ENCODE measurements around the gene TRMT44.
"Not testable (repeated sequence)": the region's sequence is repeated elsewhere in the genome, so short reads cannot be mapped to it uniquely, and the experiment has no call there.

The TRMT44 gene

DNA sequence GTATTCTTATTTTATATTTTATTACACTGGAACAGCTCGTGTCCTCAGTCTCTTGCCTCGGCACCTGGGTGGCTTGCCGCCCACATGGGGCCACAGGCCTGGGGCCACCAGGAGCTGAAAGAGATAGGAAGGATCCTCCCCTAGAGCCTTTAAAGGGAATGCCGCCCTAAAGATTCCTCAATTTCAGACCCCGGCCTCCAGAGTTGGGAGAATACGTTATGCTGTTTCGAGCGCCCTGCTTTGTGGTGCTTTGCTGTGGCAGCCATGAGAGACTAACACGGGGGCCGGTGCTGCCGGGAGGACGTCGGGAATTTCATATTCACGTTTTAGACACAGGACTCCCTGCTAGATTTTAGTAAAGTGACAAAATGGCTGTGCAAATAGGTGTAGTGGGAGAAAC is 33.3 kb upstream of the TRMT44 start:
- DNase-seq (ENCODE audit: low read depth) = no peak

- no peak for DNase-seq (ENCODE audit: low read depth)
These were observed 32.8 kb upstream of the TRMT44 start for GRCh38 chr4:8407756-8408155.

DNA sequence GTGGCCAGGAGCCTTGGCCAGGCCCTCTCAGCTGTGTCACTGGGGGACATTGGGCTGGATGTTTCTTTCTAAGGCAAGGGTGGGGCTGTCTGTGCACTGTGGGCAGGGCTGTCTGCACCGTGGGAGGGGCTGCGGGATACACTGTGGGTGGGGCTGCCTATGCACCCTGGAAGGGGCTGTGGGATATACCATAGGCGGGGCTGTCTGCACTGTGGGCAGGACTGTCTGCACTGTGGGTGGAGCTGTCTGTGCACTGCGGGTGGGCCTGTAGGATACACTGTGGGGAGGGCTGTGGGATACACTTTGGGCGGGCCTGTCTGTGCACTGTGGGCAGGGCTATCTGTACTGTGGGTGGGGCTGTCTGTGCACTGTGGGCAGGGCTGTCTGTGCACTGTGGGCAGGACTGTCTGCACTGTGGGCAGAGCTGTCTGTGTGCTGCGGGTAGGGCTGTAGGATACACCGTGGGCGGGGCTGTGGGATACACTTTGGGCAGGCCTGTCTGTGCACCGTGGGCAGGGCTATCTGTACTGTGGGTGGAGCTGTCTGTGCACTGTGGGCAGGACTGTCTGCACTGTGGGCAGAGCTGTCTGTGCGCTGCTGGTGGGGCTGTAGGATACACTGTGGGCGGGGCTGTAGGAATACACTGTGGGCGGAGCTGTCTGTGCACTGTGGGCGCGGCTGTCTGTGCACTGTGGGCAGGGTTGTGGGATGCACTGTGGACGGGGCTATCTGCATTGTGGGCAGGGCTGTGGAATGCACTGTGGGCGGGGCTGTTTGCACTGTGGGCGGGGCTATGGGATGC is 31.1 kb upstream of the TRMT44 start:
- DNase-seq (ENCODE audit: low read depth) = peak; percentile 86

GRCh38 chr4:8410066-8410625 is 30.4 kb upstream of the TRMT44 start:
- DNase-seq (ENCODE audit: low read depth) = no peak

- peak; percentile 49 for DNase-seq (ENCODE audit: low read depth)
These were observed 29.8 kb upstream of the TRMT44 start for GRCh38 chr4:8410641-8411271.

DNA sequence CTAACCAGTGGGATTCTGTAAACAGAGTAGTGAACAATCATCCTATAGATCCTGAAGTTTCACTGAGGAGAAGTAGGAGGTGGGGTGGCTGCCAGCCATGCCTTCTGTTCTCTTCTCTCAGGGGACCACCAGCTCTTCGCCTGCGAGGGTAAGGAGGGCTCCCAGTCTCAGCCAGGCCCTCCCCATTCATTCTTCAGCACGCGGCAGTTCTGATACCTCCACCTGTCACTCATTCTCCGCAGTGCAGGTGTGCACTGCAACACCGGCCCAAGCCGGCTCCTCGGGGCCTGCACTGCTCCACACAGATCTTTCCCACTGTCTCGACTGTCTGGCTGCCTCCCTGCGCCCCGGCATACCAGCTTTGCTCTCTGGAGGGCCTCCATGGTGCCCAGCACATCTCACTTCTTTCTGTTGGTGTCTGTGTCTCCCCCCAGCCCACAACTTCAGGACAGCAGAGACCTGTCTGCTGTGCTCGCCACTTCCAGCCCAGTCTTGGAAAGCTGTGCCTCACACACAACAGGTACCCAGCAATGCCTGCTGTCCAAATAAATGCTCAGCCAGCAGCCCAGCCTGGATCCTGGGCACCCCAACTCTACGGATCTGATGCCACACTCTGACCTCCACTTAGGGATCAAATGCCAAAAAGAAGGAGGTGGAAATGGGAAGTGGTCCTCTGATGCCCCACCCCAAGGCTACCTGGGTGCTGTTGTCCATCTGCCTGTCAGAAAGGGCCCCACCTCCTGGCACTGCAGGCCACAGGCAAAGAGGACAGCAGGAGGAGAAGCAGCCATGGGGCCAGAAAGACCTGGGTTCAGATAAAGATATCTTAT is 29.0 kb upstream of the TRMT44 start:
- no peak for DNase-seq (ENCODE audit: low read depth)

DNA sequence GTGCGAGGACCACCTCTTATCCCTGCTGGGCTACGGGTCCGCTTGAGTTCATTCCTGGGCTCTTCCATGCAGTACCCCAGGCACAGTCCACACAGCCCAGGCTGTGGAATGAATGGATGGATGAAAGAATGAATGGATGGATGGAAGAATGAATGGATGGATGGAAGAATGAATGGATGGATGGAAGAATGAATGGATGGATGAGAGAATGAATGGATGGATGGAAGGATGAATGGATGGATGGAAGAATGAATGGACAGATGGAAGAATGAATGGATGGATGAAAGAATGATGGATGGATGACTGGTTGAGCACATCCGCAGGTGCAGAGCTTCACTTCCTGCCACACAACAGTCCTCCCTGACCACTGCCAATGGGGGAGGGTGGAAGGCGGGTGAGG is 28.3 kb upstream of the TRMT44 start:
- no peak for DNase-seq (ENCODE audit: low read depth)

DNA sequence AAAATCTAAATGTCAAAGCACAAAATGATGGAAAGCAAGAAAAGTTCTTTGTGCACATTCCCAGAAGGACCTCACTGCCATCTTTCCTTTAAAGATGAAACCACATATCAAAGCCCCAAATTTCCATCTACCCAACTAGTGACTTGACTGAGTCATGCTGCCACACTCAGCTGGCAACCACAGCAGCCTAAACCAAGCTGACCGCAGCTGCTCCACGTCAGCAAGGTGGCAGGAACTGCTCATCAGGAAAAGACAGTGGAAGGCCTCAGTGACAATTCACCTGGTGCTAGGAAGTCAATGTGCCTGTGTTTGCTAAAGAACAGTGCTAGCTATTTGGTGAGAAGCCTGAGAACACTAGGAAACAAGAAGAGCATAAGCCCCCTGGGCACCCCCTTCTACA is 26.2 kb upstream of the TRMT44 start:
- DNase-seq (ENCODE audit: low read depth) = no peak

GRCh38 chr4:8417071-8417614 is 23.4 kb upstream of the TRMT44 start:
- DNase-seq (ENCODE audit: low read depth) = no peak

DNA sequence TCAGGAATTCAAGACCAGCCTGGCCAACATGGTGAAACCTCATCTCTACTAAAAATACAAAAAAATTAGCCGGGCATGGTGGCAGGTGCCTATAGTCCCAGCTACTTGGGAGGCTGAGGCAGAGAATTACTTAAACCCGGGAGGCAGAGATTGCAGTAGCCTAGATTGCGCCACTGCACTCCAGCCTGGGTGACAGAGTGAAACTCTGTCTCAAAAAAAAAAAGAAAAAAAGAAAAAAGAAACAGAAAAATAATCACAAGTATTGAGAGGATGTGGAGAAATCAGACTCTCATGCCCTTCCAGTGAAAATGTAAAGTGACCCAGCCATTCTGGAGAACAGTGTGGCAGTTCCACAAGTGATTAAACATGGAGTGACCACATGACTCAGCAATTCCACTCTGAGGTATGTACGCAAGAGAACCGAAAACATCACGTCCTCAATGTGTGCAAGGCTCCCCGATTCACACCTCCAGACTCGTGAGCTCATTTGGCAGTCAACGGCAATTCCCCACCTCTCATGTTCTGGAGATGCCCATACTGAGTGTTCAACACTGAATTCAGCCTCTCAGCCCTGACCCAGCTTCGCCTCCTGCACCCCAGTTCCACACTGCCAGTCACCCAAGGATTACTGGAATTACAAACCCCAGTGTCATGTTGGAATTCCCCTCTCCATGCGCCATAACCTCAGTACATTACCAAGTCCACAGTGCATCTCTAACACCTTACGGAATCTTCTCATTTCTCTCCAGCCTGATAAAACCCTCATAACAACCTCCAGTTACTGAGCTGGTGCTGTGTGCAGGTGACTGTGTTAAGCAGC is 21.1 kb upstream of the TRMT44 start:
- DNase-seq (ENCODE audit: low read depth) = no peak

- DNase-seq (ENCODE audit: low read depth) = not testable (repeated sequence)
These were observed 20.4 kb upstream of the TRMT44 start for GRCh38 chr4:8420151-8420550.

DNA sequence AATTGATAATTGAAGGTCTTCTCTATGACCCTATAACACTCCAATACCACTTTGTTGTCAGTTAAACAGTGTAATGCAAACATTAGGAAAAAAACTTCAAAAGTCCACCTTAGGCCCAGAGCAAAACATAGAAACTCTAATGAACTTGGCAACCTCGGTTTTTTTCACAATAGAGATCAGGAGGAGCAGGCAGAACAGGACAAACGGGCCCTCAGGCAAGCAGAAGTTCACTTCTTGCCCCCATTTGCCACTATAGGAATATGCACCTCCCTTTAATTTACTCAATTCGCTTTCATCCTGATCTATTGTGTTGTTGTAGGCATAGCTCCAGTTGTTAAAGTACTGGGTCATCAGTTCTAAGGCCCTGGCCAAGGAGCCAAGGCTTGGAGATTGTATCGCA is 18.2 kb upstream of the TRMT44 start:
- DNase-seq (ENCODE audit: low read depth) = no peak

DNA sequence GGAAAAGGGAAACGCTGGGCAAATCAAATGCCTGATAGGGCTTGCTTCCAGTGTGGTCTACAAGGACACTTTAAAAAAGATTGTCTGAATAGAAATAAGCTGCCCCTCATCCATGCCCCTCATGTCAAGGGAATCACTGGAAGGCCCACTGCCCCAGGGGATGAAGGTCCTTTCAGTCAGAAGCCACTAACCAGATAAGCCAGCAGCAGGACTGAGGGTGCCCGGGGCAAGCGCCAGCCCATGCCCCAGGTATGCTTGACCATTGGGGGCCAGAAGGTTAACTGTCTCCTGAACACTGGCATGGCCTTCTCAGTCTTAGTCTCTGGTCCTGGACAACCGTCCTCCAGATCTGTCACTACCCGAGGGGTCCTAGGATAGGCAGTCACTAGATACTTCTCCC is 17.8 kb upstream of the TRMT44 start:
- DNase-seq (ENCODE audit: low read depth) = no peak

GRCh38 chr4:8427262-8427661 is 13.3 kb upstream of the TRMT44 start:
- no peak for DNase-seq (ENCODE audit: low read depth)

DNA sequence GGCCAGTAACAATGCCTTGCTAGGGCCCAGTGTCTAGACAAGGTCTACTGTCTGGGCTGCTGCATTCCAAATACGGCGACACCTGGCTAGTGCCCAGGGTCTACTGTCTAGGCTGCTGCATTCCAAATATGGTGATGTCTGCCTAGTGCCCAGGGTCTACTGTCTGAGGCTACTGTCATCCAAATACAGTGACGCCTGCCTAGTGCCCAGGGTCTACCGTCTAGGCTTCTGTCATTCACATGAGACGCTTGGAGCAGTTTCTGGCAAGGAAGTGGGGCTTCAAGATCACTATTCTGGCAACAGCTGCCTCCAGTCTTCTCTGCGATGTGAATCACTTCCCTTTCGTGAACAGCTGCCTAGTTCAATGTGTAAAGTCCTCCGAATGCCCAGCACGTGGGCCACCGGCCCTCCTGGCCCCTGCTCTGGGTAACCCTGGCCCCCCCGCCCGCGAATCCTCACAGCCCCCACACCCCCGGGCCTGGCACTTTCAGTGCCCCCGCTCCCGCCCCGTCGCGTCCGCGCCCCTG is 12.8 kb upstream of the TRMT44 start:
- no peak for DNase-seq (ENCODE audit: low read depth)

DNA sequence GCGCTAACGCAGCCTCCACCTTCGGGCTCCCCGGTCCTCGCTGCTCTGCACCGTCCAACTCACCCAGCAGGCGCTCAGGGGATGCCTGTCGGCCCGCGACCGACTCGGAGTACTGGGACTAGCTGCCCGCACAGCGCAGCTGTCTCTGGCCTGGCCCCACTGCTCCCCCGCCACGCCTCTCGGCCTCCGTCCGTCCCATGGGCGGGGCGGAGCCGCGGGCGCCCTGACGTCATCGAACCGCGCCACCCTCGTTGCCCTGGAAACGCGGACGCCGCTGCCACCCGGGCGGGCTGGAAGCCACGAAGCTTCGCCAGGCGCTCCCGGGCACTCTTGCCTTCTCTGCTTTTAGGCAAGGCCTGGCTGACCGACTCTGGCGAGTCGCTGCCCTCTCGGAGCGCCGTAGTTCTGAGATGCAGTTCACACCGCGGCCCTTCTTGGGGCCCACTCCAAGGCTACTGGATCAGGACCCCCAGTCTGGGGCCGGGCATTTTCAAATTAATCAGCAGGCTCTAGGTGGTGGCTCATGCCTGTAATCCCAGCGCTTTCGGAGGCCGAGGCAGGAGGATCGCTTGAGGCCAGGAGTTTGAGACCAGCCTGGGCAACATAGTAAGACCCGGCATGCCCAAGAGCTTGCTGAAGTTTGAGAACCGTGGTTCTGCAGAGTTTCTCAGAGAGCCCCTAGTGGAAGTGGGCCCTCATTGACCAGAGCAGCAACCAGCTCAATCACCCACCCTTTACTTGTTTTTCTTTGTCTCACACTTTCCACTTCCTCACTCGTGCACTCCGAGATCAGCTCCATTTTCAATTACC is 12.1 kb upstream of the TRMT44 start:
- no peak for DNase-seq (ENCODE audit: low read depth)

GRCh38 chr4:8431553-8431952 is 9.0 kb upstream of the TRMT44 start:
- no peak for DNase-seq (ENCODE audit: low read depth)

DNA sequence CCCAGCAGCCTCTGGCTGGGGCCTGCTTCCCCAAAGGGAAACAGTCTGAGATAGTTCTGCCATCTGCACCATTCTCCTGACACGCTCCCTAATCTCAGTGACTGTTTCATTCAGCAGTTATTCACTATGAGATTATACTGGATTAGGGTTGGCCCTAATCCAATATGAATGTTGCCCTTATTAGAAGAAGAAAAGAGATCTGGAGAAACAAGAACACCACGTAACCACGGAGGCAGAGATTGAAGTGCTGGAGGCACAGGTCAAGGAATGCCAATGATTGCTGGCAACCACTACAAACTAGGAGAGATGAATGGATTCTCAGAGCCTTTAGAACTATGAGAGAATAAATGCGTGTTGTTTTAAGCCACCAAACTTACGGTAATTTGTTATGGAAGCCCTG is 7.4 kb upstream of the TRMT44 start:
- DNase-seq (ENCODE audit: low read depth) = no peak

- no peak for DNase-seq (ENCODE audit: low read depth)
These were observed 6.1 kb upstream of the TRMT44 start for GRCh38 chr4:8434251-8435073.

All from CMK (cell line).